ENCODE data around the gene SP140. TPM values are rescaled to one million over a fixed set of nuclear protein-coding genes. Genes with fewer than 3 reads are reported as not detected.

The SP140 gene
- 4.4 TPM for total RNA-seq

DNA sequence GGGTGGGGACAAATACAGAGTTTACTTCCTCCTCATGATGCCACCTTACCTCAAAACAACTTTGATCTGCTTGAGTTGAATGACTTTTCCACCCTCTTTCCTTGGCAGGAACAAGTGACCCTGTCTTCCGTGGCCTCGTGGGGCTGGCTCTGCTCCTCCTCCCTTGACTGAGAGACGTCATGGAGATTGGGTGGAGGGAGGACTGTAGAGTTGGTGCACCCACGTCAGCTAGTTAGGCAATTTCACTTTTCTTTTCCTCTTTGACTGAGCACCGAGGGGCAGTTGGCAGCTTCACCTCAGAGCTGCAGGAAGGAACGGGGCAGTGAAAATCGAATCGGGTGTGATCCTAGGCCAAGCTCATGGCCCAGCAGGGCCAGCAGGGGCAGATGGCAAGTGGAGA lies at the start of gene SP140:
Gene SP140 (plus strand): TSS at position 251 of the 400 bp plus-strand sequence. CDS start 109 bp downstream, at position 360.
- no peak for DNase-seq (ENCODE audit: low spot score)
- peak; percentile 76 for ATAC-seq
- intact Hi-C loops (cut with DNase I): no loop called here

- DNase-seq (ENCODE audit: low spot score) (no peak), ATAC-seq (no peak)
- intact Hi-C loops (cut with DNase I): no loop called here
Observed at GRCh38 chr2:230176996-230177395, 48.5 kb upstream of the SP140 start.

GRCh38 chr2:230178546-230179485 lies 46.7 kb upstream of the SP140 start:
- DNase-seq (ENCODE audit: low spot score): no peak
- ATAC-seq: no peak
- intact Hi-C loops (cut with DNase I): no loop called here

DNA sequence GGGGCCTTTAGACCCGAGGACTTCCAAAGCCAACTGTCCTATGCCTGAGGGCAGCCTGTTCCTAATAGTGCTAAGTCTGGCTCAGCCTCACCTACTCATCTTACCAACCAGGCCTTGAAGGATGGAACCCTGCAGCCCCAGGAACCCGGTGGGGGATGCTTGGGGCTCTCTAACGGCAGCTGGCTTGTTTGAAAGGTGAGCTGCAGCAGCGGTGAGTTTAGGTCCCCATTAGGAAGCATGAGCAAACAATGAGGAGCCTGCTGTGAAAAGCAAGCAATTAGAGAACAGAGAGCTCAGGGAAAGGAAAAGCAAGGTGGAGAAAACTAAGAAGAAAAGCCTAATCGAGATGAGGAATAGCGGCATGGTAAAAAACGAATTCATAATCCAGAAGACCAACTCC lies 45.6 kb upstream of the SP140 start:
- no peak for ATAC-seq
- DNase-seq (ENCODE audit: low spot score): no peak
- intact Hi-C loops (cut with DNase I): no loop called here

DNA sequence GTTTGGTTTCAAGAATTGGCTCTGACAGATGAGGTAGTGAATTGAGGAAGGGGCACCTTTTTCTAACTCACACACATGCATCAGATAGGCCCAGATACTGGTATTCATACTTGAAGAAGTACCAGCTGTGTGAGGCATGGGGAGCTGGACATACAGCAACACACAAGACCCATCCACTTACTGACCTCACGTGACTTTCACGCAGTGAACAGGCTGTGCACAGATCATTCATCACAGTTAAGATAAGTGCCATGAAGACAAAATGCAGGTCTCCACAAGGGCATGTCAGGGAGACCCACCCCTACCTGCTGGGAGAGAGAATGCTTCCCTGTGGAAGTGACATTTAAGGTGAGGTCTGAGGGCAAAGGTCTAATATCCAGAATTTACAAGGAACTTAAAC lies 44.3 kb upstream of the SP140 start:
- intact Hi-C loops (cut with DNase I): no loop called here
- no peak for ATAC-seq

GRCh38 chr2:230184727-230185578 lies 40.6 kb upstream of the SP140 start:
- peak; percentile 83 for ATAC-seq
- intact Hi-C loops (cut with DNase I): no loop called here
- DNase-seq (ENCODE audit: low spot score): no peak

More for the DNA sequence above, 44.3 kb upstream of the SP140 start:
- no peak for DNase-seq (ENCODE audit: low spot score)

DNA sequence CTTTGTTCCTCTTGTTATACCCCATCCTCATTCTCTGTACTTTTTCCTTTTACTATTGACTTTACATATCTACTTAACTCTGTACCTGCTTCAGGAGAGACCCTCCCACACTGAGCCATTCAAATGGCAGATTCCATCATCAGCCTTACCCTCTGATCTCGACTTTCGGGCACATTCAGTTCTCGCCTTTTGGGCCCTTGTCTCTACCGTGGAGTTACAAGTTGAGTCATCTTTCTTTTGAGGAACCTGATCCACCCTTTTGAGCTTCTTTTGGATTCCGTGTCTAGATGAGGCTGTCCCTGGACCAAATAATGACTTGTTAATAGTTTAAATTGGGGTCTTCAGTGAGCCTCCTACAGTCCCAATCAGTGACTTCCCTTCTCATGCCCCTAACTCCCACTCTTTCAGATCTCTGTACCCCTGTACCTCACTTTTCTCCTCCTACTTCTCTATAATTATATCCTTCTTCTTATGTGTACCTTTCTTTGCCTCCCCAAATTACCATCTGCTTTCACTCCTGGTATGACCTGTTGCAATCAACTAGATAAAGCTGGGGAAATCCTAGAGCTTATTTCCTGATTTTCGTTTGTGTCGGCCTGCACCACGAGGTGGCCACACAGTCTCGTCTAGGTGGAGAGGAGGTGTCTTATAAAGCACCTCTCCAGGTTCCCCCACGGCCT lies 23.0 kb upstream of the SP140 start:
- intact Hi-C loops (cut with DNase I): no loop called here
- ATAC-seq: no peak
- no peak for DNase-seq (ENCODE audit: low spot score)

GRCh38 chr2:230203110-230203676 lies 22.3 kb upstream of the SP140 start:
- DNase-seq (ENCODE audit: low spot score) (no peak), ATAC-seq (no peak)
- intact Hi-C loops (cut with DNase I): no loop called here

GRCh38 chr2:230205034-230205433 lies 20.5 kb upstream of the SP140 start:
- no peak for DNase-seq (ENCODE audit: low spot score)
- no peak for ATAC-seq
- intact Hi-C loops (cut with DNase I): no loop called here

GRCh38 chr2:230205721-230206120 lies 19.8 kb upstream of the SP140 start:
- no peak for DNase-seq (ENCODE audit: low spot score)
- intact Hi-C loops (cut with DNase I): no loop called here
- no peak for ATAC-seq

GRCh38 chr2:230208576-230208975 lies 17.0 kb upstream of the SP140 start:
- intact Hi-C loops (cut with DNase I): no loop called here
- no peak for ATAC-seq
- no peak for DNase-seq (ENCODE audit: low spot score)

DNA sequence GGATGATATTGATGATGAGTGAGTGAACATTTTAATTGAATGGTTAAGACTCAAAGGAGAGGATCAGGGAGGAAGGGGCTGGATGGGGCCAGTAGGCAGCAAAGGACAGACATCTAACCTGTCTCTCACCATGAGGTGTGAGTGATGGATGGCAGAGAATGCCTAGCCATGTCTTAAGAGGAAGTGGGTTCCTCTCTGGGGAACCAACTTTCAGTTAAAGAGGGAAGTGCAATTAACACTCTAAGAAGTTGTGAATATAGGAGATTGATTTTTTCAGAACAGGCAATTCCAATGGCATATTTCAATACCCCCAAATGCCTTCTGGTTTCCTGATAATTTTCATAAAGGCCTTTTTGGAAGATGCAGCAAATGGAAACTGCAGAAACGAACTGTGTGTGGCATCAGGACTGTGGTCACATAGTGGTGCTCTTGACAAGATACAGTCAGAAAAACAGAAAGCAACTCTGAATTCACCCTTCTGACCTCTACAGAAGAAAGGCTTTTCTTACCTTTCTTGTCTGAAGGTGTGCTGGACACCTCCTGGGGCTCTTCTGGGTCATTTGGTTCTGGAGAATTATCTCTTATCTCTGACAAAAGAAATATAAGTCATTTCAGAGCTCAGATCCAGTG lies 16.0 kb upstream of the SP140 start:
- ATAC-seq: no peak
- intact Hi-C loops (cut with DNase I): no loop called here
- no peak for DNase-seq (ENCODE audit: low spot score)

DNA sequence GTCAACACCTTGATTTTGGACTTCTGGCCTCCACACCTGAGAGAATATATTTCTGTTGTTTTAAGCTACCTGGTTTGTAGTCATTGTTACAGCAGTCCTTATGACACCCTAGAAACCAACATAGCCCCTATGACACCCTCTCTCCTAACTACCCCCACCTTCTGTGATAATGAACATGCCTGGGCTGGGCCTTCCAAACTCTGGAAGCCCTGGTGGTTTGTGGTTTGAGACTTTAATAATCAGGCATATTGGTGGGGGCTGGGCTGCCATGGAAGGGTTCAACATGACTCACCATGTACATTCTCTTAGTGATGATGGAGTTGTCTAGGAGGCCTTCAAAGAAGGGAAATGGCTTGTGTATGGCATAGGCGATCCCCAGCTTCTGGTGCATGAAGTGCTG lies 9.0 kb upstream of the SP140 start:
- no peak for ATAC-seq
- DNase-seq (ENCODE audit: low spot score): no peak
- intact Hi-C loops (cut with DNase I): no loop called here

DNA sequence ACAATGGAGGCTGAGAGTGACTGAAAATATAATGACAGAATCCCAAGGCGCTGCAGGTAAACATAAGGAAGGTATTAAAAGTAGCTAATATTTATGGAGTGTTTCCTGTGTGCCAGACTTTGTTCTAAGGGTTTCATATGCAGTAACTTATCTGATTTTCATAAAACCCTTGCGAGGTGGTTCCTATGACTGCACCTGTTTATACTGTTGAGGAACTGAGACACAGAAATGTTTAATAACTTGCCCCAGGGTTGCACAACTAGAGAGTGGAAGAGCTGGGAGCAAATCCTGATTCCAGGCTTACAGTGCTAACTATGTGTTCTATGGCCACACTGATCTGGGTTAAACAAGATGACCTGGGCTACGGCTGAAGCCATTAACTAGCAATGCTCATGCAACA lies 8.1 kb upstream of the SP140 start:
- no peak for ATAC-seq
- no peak for DNase-seq (ENCODE audit: low spot score)
- intact Hi-C loops (cut with DNase I): no loop called here

- intact Hi-C loops (cut with DNase I): no loop called here
- peak; percentile 25 for ATAC-seq
Observed at GRCh38 chr2:230218421-230218820, 7.1 kb upstream of the SP140 start.

DNA sequence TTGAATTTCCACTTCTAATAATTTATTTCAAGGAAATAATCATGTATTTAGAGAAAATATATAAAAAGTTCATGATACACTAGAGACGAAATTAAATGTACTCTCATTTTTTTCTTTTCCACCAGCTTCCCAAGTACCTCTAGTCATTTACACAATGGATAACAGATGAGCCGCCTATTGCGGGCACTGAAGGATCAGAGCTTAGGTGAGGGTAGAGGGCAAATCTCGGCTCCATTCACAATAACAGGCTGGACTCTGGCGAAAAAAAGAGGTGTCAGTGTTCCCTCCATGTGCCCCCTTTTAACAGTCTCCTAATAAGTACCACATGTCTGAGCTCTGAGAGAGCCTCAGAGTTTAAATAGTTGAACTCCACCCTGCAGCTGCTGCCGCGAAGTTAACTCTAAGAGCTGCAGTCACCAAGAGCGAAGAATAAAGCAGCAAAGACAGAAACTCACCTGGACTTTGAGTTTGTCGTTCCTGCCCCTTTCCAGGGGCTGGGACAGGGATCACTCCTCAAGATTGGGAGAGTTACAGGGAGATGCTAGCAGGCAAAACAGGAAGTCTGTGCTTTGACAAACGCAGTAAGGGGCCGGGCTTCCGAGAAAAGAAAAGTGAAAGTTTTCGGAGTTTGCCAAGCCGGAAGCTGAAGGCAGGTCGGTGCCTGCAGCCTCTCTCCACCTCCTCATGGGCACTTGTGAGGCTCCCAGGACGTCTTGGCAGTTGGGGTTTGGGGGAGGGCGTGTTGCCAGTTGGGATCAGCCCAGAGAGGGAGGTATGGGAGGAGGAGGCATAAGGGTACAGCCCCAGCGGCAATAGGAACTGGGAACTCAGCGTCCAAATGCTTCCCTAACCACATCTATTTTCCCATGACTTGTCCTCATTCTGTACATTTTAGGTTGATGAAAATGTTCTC lies 5.9 kb upstream of the SP140 start, which contains the start of gene SP110:
Gene SP110 (minus strand): TSS at position 566 of the 913 bp plus-strand sequence. CDS start 3,057 bp downstream, outside the sequence.
- ATAC-seq: peak; percentile 97
- DNase-seq (ENCODE audit: low spot score): peak; percentile 83
- intact Hi-C loops (cut with DNase I): no loop called here

More at GRCh38 chr2:230218421-230218820, 7.1 kb upstream of the SP140 start:
- no peak for DNase-seq (ENCODE audit: low spot score)

DNA sequence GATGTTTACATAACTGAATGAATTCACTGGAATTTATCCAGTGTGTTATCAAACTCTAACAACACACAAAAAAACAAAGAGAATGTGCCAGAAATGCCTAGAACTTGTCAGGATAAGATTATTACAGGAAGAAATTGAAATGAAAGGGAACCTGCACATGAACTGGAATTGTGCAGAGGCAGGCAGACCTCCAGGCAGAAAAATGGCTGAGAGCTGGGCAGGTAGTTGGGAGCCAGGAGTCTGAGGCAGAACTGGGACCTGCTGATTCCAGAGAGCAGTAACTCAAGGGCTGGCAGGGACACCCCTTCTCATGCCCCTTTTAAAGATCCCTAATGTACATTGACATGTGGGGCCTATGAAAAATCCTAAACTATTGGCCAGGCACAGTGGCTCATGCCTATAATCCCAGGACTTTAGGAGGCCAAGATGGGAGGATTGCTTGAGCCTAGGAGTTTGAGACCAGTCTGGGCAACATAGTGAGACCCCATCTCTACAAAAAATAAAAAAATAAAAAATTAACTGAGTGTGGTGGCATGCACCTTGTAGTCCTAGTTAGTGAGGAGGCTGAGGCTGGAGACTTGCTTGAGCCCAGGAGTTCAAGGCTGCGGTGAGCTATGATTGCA lies 5.1 kb upstream of the SP140 start:
- DNase-seq (ENCODE audit: low spot score) (no peak), ATAC-seq (peak; percentile 16)
- intact Hi-C loops (cut with DNase I): no loop called here
